Adrenal gland (tissue), 12 donors: ENCODE results near the gene KCNH3. TPM values are rescaled to one million over a fixed set of nuclear protein-coding genes. Genes with fewer than 3 reads are reported as not detected.

Experiments
- DNase-seq, 7 donors: peaks; one replicate each; pipeline ENCODE4 v3.0.0-alpha.2; 2019 to 2020
- H3K27ac ChIP-seq, 5 donors: fragments of 200-600 bp; sonication (generic) in 4 of 5; 1 replicate in 3 of 5; 2 replicates in 2 of 5; pipeline versions ENCODE4 v1.5.1 to v1.8.0; 2016 to 2020; ENCODE audit warnings: mild to moderate bottlenecking in 1 of 5
- H3K27me3 ChIP-seq: fragments of 200-600 bp; 2 replicates; pipeline ENCODE4 v1.8.0; 2021
- H3K36me3 ChIP-seq, 2 donors: fragments of 200-600 bp; replicated peaks in 1 of 2; 1 replicate in 1 of 2; 2 replicates in 1 of 2; pipeline versions ENCODE4 v1.5.1 to v1.8.0; 2018 to 2022
- H3K4me1 ChIP-seq, 2 donors: fragments of 200-600 bp; replicated peaks in 1 of 2; 1 replicate in 1 of 2; 2 replicates in 1 of 2; pipeline versions ENCODE4 v1.5.1 to v1.8.0; 2018 to 2021
- H3K4me3 ChIP-seq, 4 donors: fragments of 200-600 bp; sonication (generic) in 3 of 4; one replicate each; pipeline ENCODE4 v1.5.1; 2016 to 2018
- H3K9me3 ChIP-seq, 3 donors: fragments of 200-600 bp; sonication (generic) in 1 of 3; replicated peaks in 1 of 3; 1 replicate in 2 of 3; 2 replicates in 1 of 3; pipeline versions ENCODE4 v1.5.1 to v1.8.0; 2016 to 2021
- CTCF ChIP-seq, 6 experiments: fragments of 450-650 bp in 4 of 6; fragments of 200-600 bp in 2 of 6; sonication (generic) in 1 of 6; IDR thresholded peaks; 1 replicate in 5 of 6; 2 replicates in 1 of 6; pipeline versions ENCODE4 v1.5.1 to v1.8.0; 2016 to 2021; ENCODE audit warnings: antibody characterized with exemption in 6 of 6, mild to moderate bottlenecking in 2 of 6, moderate library complexity in 1 of 6
- POLR2A ChIP-seq, 2 donors: fragments of 450-650 bp; IDR thresholded peaks; one replicate each; pipeline ENCODE4 v1.6.1; 2017; ENCODE audit warnings: antibody characterized with exemption in 2 of 2, mild to moderate bottlenecking in 2 of 2, moderate library complexity in 1 of 2
- WGBS, 4 donors: extraction: QIAGEN DNeasy Blood & Tissue Kit in 2 of 4; methylation state at CpG; one replicate each; pipeline versions ENCODE4 v1.1.5 to v1.1.7; 2013 to 2017; 5-methylcytosine and 5-hydroxymethylcytosine counted together
- intact Hi-C, 2 donors: fragments of 100-400 bp; cut with DNase I; formaldehyde crosslinking; loops; one replicate each; pipeline versions ENCODE4 v1.14.1 to v1.15.0; 2022 to 2023
- polyA plus RNA-seq, 3 donors: library from polyadenylated mRNA; stranded (reverse); fragments of 200-250 nt in 2 of 3; fragments of 350-450 nt in 1 of 3; fragmentation: Illumina TruSeq in 1 of 3; extraction: RNeasy Lipid Tissue Mini Kit (QIAGEN cat#74804) in 1 of 3; gene quantifications; one replicate each; pipeline ENCODE4 v1.2.3, GENCODE V29; 2013 to 2014
- total RNA-seq, 9 donors: library from RNA; depleted of rRNA in 4 of 9; stranded (reverse); fragments of >200 nt in 4 of 9; fragments of 120-200 nt in 1 of 9; fragmentation: NEBNext Ultra II Directional in 1 of 9; extraction: Animal tissue kit (Norgen Biotek cat#: 25700) in 1 of 9; gene quantifications; one replicate each; pipeline versions ENCODE4 v1.1.0 to v1.2.4, GENCODE V29; 2013 to 2023
- donor health status: healthy with polysubstance abuse.
- donor health status: Bipolar disorder and iron deficiency.
- donor health status: DM: yes; HTN: yes; CAD: no.
- donor health status: DM: no; HTN: no; CAD: no.
- donor health status: DM: no; HTN: no; CAD: no.
- donor health status: DM: yes; HTN: yes; CAD: no.

KCNH3 gene
- total and polyA plus RNA-seq, 12 donors, result 0.07 to 18.9 (median 2.3) TPM

- intact Hi-C loops, result no loop called here
- H3K27ac ChIP-seq, result no peak overlapping the region
- TF ChIP-seq POLR2A (IDR thresholded peaks at IDR 0.05) (no peak), CTCF (IDR thresholded peaks at IDR 0.05) (peak in 1 of 6 experiments; percentile 6)
- H3K4me3 ChIP-seq, result no peak overlapping the region
- WGBS, 4 donors, result 66 to 100% (median 80%) methylated on average over 1 to 7 of the region's 7 CpGs
- no peak for DNase-seq
- H3K9me3 ChIP-seq, result no peaks in the 10 kb centered on the region
- no peaks in the 10 kb centered on the region for H3K27me3 ChIP-seq
- peaks cover 0 to 57% of the 10 kb centered on the region in 2 donors for H3K36me3 ChIP-seq
- no peaks in the 10 kb centered on the region for H3K4me1 ChIP-seq
Observed at GRCh38 chr12:49557917-49558215, 19.0 kb downstream of the KCNH3 start.

- DNase-seq, result no peak
- H3K36me3 ChIP-seq, result peaks cover 0 to 64% of the 10 kb centered on the region in 2 donors
- intact Hi-C loops, result no loop called here
Observed at GRCh38 chr12:49558526-49558925, 19.7 kb downstream of the KCNH3 start.

GRCh38 chr12:49559011-49559675, 20.3 kb downstream of the KCNH3 start:
- intact Hi-C loops, result no loop called here

More at GRCh38 chr12:49558526-49558925, 19.7 kb downstream of the KCNH3 start:
- H3K27ac ChIP-seq, result no peak overlapping the region
- no peak for TF ChIP-seq POLR2A (IDR thresholded peaks at IDR 0.05)
- TF ChIP-seq CTCF (IDR thresholded peaks at IDR 0.05), result no peak
- WGBS, 4 donors, result 90 to 95% (median 93%) methylated on average over 12 to 13 of the region's 13 CpGs
- no peaks in the 10 kb centered on the region for H3K27me3 ChIP-seq
- H3K9me3 ChIP-seq, result no peaks in the 10 kb centered on the region
- H3K4me1 ChIP-seq, result no peaks in the 10 kb centered on the region
- no peak overlapping the region for H3K4me3 ChIP-seq

GRCh38 chr12:49560695-49561094, 21.9 kb downstream of the KCNH3 start:
- Histone ChIP-seq H3K27me3 (no peaks in the 10 kb centered on the region), H3K4me1 (no peaks in the 10 kb centered on the region), H3K36me3 (peaks cover 0 to 85% of the 10 kb centered on the region in 2 donors), H3K4me3 (no peak overlapping the region), H3K27ac (no peak overlapping the region), H3K9me3 (no peaks in the 10 kb centered on the region)
- intact Hi-C loops, result no loop called here
- WGBS, 4 donors, result 89 to 97% (median 94%) methylated on average over 7 of the region's 7 CpGs
- TF ChIP-seq POLR2A (IDR thresholded peaks at IDR 0.05) (no peak), CTCF (IDR thresholded peaks at IDR 0.05) (no peak)
- no peak for DNase-seq

More at GRCh38 chr12:49559011-49559675, 20.3 kb downstream of the KCNH3 start:
- Histone ChIP-seq H3K27ac (no peak overlapping the region), H3K36me3 (peaks cover 0 to 70% of the 10 kb centered on the region in 2 donors), H3K4me1 (no peaks in the 10 kb centered on the region), H3K27me3 (no peaks in the 10 kb centered on the region), H3K4me3 (no peak overlapping the region), H3K9me3 (no peaks in the 10 kb centered on the region)
- no peak for TF ChIP-seq CTCF (IDR thresholded peaks at IDR 0.05)
- no peak for TF ChIP-seq POLR2A (IDR thresholded peaks at IDR 0.05)
- no peak for DNase-seq
- WGBS, 4 donors, result 91 to 97% (median 93%) methylated on average over 17 of the region's 17 CpGs
